Activated CD4-positive, alpha-beta T cell treated with anti-CD3 and anti-CD28 coated beads, Interleukin-2, amount 10 ng/mL, durations not matched to agents 24 days and 14 days (primary cell): ENCODE data around the gene INO80. TPM values are rescaled to one million over a fixed set of nuclear protein-coding genes. Genes with fewer than 3 reads are reported as not detected.
"Not testable (repeated sequence)": the region's sequence is repeated elsewhere in the genome, so short reads cannot be mapped to it uniquely, and the experiment has no call there.

Experiments
- DNase-seq: peaks from one replicate; pipeline ENCODE4 v3.0.0; 2022
- H3K27ac Mint-ChIP-seq: one replicate; pipeline ENCODE4 v1.8.0; 2022; ENCODE audit warnings: mild to moderate bottlenecking, mixed read lengths
- H3K27me3 Mint-ChIP-seq: one replicate; pipeline ENCODE4 v1.8.0; 2022; ENCODE audit warnings: mixed read lengths
- H3K36me3 Mint-ChIP-seq: one replicate; pipeline ENCODE4 v1.8.0; 2022; ENCODE audit warnings: low read depth, mild to moderate bottlenecking, mixed read lengths
- H3K4me1 Mint-ChIP-seq: one replicate; pipeline ENCODE4 v1.8.0; 2021; ENCODE audit warnings: mixed read lengths
- H3K4me3 Mint-ChIP-seq: one replicate; pipeline ENCODE4 v1.8.0; 2022; ENCODE audit warnings: mild to moderate bottlenecking, moderate library complexity, mixed read lengths
- H3K9me3 Mint-ChIP-seq: one replicate; pipeline ENCODE4 v1.8.0; 2021; ENCODE audit warnings: mixed read lengths
- intact Hi-C: fragments of 100-400 bp; cut with micrococcal nuclease; formaldehyde crosslinking; loops from one replicate; pipeline ENCODE4 v1.15.1; 2023
- total RNA-seq: library from RNA; stranded (reverse); gene quantifications from 2 replicates; pipeline ENCODE4 v1.2.3, GENCODE V29; 2022

The INO80 gene
- 33.1 and 37.2 TPM in 2 replicates for total RNA-seq

- DNase-seq: peak; percentile 99
- Mint-ChIP-seq H3K27me3 (peaks cover 2% of the 10 kb centered on the region), H3K27ac (peak within 1 kb of the TSS; percentile 99), H3K4me3 (peak within 1 kb of the TSS; percentile 91), H3K36me3 (peaks cover 13% of the 10 kb centered on the region), H3K9me3 (no peaks in the 10 kb centered on the region), H3K4me1 (peaks cover 17% of the 10 kb centered on the region)
- intact Hi-C loops: loop anchor here (1.0 to 10.0 kb wide), 8 partner anchors 34 to 552 kb away; partner anchors contain the start of genes CCDC32, CHP1, DNAJC17 and NDUFAF1
These were observed at the start of gene INO80 for GRCh38 chr15:41116116-41116961. INO80 (minus strand) TSS chr15:41116280; CDS start chr15:41096310, 19,970 bp downstream.

- no peaks in the 10 kb centered on the region for H3K36me3 Mint-ChIP-seq
- no peak for DNase-seq
- intact Hi-C loops: no loop called here
- peaks cover 15% of the 10 kb centered on the region for H3K27me3 Mint-ChIP-seq
- H3K9me3 Mint-ChIP-seq: no peaks in the 10 kb centered on the region
- H3K4me3 Mint-ChIP-seq: no peak overlapping the region
- H3K4me1 Mint-ChIP-seq: peaks cover 14% of the 10 kb centered on the region
- H3K27ac Mint-ChIP-seq: no peak overlapping the region
These were observed 45.7 kb upstream of the INO80 start for GRCh38 chr15:41161736-41162135.

- DNase-seq: no peak
- H3K27me3 Mint-ChIP-seq: peaks cover 14% of the 10 kb centered on the region
- no peaks in the 10 kb centered on the region for H3K36me3 Mint-ChIP-seq
- no peak overlapping the region for H3K27ac Mint-ChIP-seq
- peaks cover 14% of the 10 kb centered on the region for H3K4me1 Mint-ChIP-seq
- no peak overlapping the region for H3K4me3 Mint-ChIP-seq
- no peaks in the 10 kb centered on the region for H3K9me3 Mint-ChIP-seq
- intact Hi-C loops: no loop called here
These were observed 45.3 kb upstream of the INO80 start for GRCh38 chr15:41161336-41161735.

GRCh38 chr15:41160639-41161315 lies 44.7 kb upstream of the INO80 start:
- Mint-ChIP-seq H3K36me3 (no peaks in the 10 kb centered on the region), H3K9me3 (no peaks in the 10 kb centered on the region), H3K4me1 (peaks cover 14% of the 10 kb centered on the region), H3K4me3 (no peak overlapping the region), H3K27me3 (peaks cover 10% of the 10 kb centered on the region), H3K27ac (no peak overlapping the region)
- intact Hi-C loops: no loop called here
- no peak for DNase-seq

GRCh38 chr15:41154412-41154811 lies 38.3 kb upstream of the INO80 start:
- peaks cover 4% of the 10 kb centered on the region for H3K9me3 Mint-ChIP-seq
- H3K27me3 Mint-ChIP-seq: peaks cover 4% of the 10 kb centered on the region
- no peak for DNase-seq
- H3K4me1 Mint-ChIP-seq: peaks cover 19% of the 10 kb centered on the region
- no peak overlapping the region for H3K4me3 Mint-ChIP-seq
- no peaks in the 10 kb centered on the region for H3K36me3 Mint-ChIP-seq
- intact Hi-C loops: no loop called here
- H3K27ac Mint-ChIP-seq: no peak overlapping the region

GRCh38 chr15:41153733-41154132 lies 37.7 kb upstream of the INO80 start:
- intact Hi-C loops: no loop called here
- DNase-seq: no peak
- Mint-ChIP-seq H3K27ac (no peak overlapping the region), H3K27me3 (peaks cover 4% of the 10 kb centered on the region), H3K4me1 (peaks cover 19% of the 10 kb centered on the region), H3K4me3 (no peak overlapping the region), H3K36me3 (no peaks in the 10 kb centered on the region), H3K9me3 (peaks cover 4% of the 10 kb centered on the region)

- intact Hi-C loops: loop anchor here (2.0 kb wide), 1 partner anchor 35 kb away; the partner anchor contains the start of gene INO80
- H3K27me3 Mint-ChIP-seq: peaks cover 4% of the 10 kb centered on the region
- DNase-seq: no peak
- H3K27ac Mint-ChIP-seq: no peak overlapping the region
- peaks cover 4% of the 10 kb centered on the region for H3K9me3 Mint-ChIP-seq
- no peaks in the 10 kb centered on the region for H3K36me3 Mint-ChIP-seq
- peaks cover 19% of the 10 kb centered on the region for H3K4me1 Mint-ChIP-seq
- peak overlapping the region; percentile 49 for H3K4me3 Mint-ChIP-seq
These were observed 35.4 kb upstream of the INO80 start for GRCh38 chr15:41151451-41152005.

- Mint-ChIP-seq H3K36me3 (no peaks in the 10 kb centered on the region), H3K27ac (no peak overlapping the region), H3K4me1 (peaks cover 19% of the 10 kb centered on the region), H3K27me3 (peaks cover 4% of the 10 kb centered on the region), H3K9me3 (peaks cover 4% of the 10 kb centered on the region), H3K4me3 (peak overlapping the region; percentile 49)
- intact Hi-C loops: loop anchor here (1.0 to 2.0 kb wide), 2 partner anchors 33 to 293 kb away; partner anchors contain the start of gene INO80
- no peak for DNase-seq
These were observed 34.2 kb upstream of the INO80 start for GRCh38 chr15:41150279-41150678.

GRCh38 chr15:41148065-41148464 lies 32.0 kb upstream of the INO80 start:
- no peak for DNase-seq
- peaks cover 4% of the 10 kb centered on the region for H3K9me3 Mint-ChIP-seq
- H3K36me3 Mint-ChIP-seq: no peaks in the 10 kb centered on the region
- intact Hi-C loops: no loop called here
- H3K27me3 Mint-ChIP-seq: no peaks in the 10 kb centered on the region
- H3K4me1 Mint-ChIP-seq: peaks cover 17% of the 10 kb centered on the region
- H3K27ac Mint-ChIP-seq: no peak overlapping the region
- H3K4me3 Mint-ChIP-seq: no peak overlapping the region

- no peaks in the 10 kb centered on the region for H3K9me3 Mint-ChIP-seq
- no peak for DNase-seq
- intact Hi-C loops: no loop called here
- peaks cover 4% of the 10 kb centered on the region for H3K4me1 Mint-ChIP-seq
- H3K27ac Mint-ChIP-seq: no peak overlapping the region
- no peak overlapping the region for H3K4me3 Mint-ChIP-seq
- H3K27me3 Mint-ChIP-seq: no peaks in the 10 kb centered on the region
- H3K36me3 Mint-ChIP-seq: no peaks in the 10 kb centered on the region
These were observed 23.5 kb upstream of the INO80 start for GRCh38 chr15:41139619-41140018.

GRCh38 chr15:41139112-41139511 lies 23.0 kb upstream of the INO80 start:
- H3K27me3 Mint-ChIP-seq, H3K4me3 Mint-ChIP-seq, H3K27ac Mint-ChIP-seq, H3K4me1 Mint-ChIP-seq, intact Hi-C loops, DNase-seq, H3K9me3 Mint-ChIP-seq, H3K36me3 Mint-ChIP-seq: not testable (repeated sequence)

GRCh38 chr15:41135580-41135979 lies 19.5 kb upstream of the INO80 start:
- H3K4me1 Mint-ChIP-seq, DNase-seq, H3K36me3 Mint-ChIP-seq, H3K4me3 Mint-ChIP-seq, intact Hi-C loops, H3K9me3 Mint-ChIP-seq, H3K27ac Mint-ChIP-seq: not testable (repeated sequence)
- peaks cover 14% of the 10 kb centered on the region for H3K27me3 Mint-ChIP-seq

- Mint-ChIP-seq H3K9me3 (no peaks in the 10 kb centered on the region), H3K4me3 (no peak overlapping the region), H3K27me3 (peaks cover 17% of the 10 kb centered on the region), H3K4me1 (no peaks in the 10 kb centered on the region), H3K36me3 (no peaks in the 10 kb centered on the region), H3K27ac (no peak overlapping the region)
- no peak for DNase-seq
- intact Hi-C loops: no loop called here
These were observed 17.4 kb upstream of the INO80 start for GRCh38 chr15:41133454-41133853.

GRCh38 chr15:41132094-41132493 lies 16.0 kb upstream of the INO80 start:
- H3K9me3 Mint-ChIP-seq, DNase-seq, H3K4me3 Mint-ChIP-seq, H3K36me3 Mint-ChIP-seq, H3K4me1 Mint-ChIP-seq, intact Hi-C loops, H3K27ac Mint-ChIP-seq: not testable (repeated sequence)
- H3K27me3 Mint-ChIP-seq: peaks cover 19% of the 10 kb centered on the region
